ENCODE measurements around the gene RGS7.

DNA sequence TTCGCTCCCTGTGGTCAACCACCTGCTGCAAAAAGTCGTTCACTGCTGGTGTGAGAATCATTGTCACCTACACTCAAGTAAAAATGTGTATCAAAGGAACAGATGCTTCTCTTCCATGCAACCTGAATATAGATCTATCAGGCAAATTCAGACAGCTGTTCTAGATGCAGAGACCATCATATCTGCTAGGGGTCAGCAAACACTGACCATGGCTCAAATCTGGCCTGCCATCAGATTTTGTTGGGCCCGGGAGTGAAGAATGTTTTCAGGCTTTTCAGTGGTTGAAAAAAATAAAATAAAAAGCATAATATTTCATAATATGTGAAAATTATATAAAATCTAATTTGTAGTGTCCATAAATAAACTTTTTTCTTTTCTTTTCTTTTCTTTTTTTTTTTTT, 199.6 kb downstream of the RGS7 start:
- TF ChIP-seq, protein P1, sequence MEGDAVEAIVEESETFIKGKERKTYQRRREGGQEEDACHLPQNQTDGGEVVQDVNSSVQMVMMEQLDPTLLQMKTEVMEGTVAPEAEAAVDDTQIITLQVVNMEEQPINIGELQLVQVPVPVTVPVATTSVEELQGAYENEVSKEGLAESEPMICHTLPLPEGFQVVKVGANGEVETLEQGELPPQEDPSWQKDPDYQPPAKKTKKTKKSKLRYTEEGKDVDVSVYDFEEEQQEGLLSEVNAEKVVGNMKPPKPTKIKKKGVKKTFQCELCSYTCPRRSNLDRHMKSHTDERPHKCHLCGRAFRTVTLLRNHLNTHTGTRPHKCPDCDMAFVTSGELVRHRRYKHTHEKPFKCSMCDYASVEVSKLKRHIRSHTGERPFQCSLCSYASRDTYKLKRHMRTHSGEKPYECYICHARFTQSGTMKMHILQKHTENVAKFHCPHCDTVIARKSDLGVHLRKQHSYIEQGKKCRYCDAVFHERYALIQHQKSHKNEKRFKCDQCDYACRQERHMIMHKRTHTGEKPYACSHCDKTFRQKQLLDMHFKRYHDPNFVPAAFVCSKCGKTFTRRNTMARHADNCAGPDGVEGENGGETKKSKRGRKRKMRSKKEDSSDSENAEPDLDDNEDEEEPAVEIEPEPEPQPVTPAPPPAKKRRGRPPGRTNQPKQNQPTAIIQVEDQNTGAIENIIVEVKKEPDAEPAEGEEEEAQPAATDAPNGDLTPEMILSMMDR (IDR thresholded peaks at IDR 0.05): no peak
- no peak for TF ChIP-seq POLR2A (IDR thresholded peaks at IDR 0.05)

Data from right lobe of liver (tissue), 4 donors.